ENCODE measurements around the gene LDHAL6A. TPM values are rescaled to one million over a fixed set of nuclear protein-coding genes. Genes with fewer than 3 reads are reported as not detected.
"Not testable (repeated sequence)": the region's sequence is repeated elsewhere in the genome, so short reads cannot be mapped to it uniquely, and the experiment has no call there.

Gene LDHAL6A
- 0.10 TPM for total RNA-seq

DNA sequence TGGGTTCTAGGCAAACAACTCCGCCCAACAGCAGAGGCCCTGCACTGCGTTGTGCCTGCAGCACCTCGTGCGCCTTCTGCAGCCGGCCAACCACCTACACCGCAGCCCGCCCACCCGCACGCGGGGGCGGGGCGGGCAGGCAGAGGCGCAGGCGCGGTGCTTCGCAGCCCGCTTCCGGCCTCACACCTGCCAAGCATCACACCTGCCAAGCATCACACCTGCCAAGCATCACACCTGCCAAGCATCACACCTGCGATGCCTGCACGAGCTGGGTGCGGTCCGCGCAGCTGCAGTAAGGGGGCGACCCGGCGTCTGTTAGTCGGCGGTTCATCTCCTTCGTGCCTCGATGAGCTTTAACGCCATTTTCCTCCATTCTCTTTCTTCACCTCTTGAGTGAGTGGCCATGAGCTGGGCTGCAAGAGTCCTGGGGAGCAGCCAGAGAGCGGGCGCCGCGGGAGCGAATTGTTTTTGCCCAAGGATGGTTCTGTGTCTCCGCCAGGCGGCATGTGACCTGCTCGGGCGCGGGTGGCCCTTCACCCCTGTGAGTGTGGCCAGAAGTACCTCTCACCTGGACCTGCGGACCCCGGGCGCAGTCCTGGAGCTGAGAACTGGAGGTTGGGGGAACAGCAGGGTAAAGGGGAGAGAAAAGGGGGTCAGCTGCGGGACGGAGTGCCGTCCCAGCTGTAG is at the start of gene LDHAL6A:
Gene LDHAL6A (plus strand): TSS at position 171 of the 687 bp plus-strand sequence. CDS start 825 bp downstream, outside the sequence.
- Histone ChIP-seq H3K4me1 (ENCODE audit: insufficient read depth, low read length) (no peaks in the 10 kb centered on the region), H3K9me3 (ENCODE audit: low read depth, low read length) (no peaks in the 10 kb centered on the region), H3K27me3 (ENCODE audit: insufficient read depth, low read length) (no peaks in the 10 kb centered on the region), H3K4me3 (ENCODE audit: low read length) (no peak within 1 kb of the TSS)

- not testable (repeated sequence) for H3K4me1 ChIP-seq (ENCODE audit: insufficient read depth, low read length); H3K9me3 ChIP-seq (ENCODE audit: low read depth, low read length); H3K27me3 ChIP-seq (ENCODE audit: insufficient read depth, low read length); H3K4me3 ChIP-seq (ENCODE audit: low read length)
Observed at GRCh38 chr11:18407400-18407799, 48.3 kb upstream of the LDHAL6A start.

GRCh38 chr11:18408558-18409291 is 46.9 kb upstream of the LDHAL6A start:
- Histone ChIP-seq H3K27me3 (ENCODE audit: insufficient read depth, low read length) (no peaks in the 10 kb centered on the region), H3K9me3 (ENCODE audit: low read depth, low read length) (no peaks in the 10 kb centered on the region), H3K4me1 (ENCODE audit: insufficient read depth, low read length) (no peaks in the 10 kb centered on the region), H3K4me3 (ENCODE audit: low read length) (no peak overlapping the region)

DNA sequence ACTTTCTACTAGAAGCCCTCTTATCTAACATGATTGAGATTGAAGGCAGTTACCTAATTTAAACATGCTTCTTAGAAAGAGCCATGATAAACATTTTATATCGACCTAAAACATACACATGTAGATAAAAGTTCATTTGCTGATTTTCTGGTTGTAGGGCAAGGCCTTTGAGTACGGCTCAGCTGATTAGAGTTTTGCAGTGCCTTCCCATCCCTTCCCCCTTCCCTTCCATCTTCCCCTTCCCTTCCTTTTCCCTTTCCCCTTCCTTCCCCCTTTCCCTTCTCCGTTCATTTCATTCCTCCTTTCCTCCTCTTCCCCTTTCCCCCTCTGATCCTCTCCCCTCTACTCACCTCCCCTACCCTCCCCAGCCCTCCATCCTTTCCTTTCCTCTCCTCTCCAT is 39.2 kb upstream of the LDHAL6A start:
- H3K27me3 ChIP-seq (ENCODE audit: insufficient read depth, low read length): no peaks in the 10 kb centered on the region
- H3K9me3 ChIP-seq (ENCODE audit: low read depth, low read length): no peaks in the 10 kb centered on the region
- no peak overlapping the region for H3K4me3 ChIP-seq (ENCODE audit: low read length)
- no peaks in the 10 kb centered on the region for H3K4me1 ChIP-seq (ENCODE audit: insufficient read depth, low read length)

GRCh38 chr11:18419040-18419439 is 36.6 kb upstream of the LDHAL6A start:
- Histone ChIP-seq H3K9me3 (ENCODE audit: low read depth, low read length) (no peaks in the 10 kb centered on the region), H3K4me1 (ENCODE audit: insufficient read depth, low read length) (no peaks in the 10 kb centered on the region), H3K27me3 (ENCODE audit: insufficient read depth, low read length) (no peaks in the 10 kb centered on the region)

DNA sequence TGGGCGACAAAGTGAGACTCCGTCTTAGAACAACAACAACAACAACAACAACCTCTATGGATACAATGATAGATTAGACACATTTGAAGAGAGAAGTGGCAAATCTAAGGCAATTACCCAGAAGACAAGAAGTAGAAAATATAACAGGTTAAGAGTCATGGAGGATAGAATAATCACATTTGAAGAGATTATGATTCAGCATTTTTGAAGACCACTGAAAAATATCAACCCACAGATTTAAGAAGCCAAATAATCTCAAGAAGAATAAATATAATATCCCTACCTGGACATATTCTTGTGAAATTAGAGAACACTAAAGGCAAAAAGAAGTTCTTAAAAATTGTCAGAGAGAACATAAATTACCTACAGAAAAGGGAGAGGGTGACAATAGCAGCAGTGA is 35.6 kb upstream of the LDHAL6A start:
- no peaks in the 10 kb centered on the region for H3K4me1 ChIP-seq (ENCODE audit: insufficient read depth, low read length)
- no peak overlapping the region for H3K4me3 ChIP-seq (ENCODE audit: low read length)
- no peaks in the 10 kb centered on the region for H3K9me3 ChIP-seq (ENCODE audit: low read depth, low read length)
- no peaks in the 10 kb centered on the region for H3K27me3 ChIP-seq (ENCODE audit: insufficient read depth, low read length)

More at GRCh38 chr11:18419040-18419439, 36.6 kb upstream of the LDHAL6A start:
- no peak overlapping the region for H3K4me3 ChIP-seq (ENCODE audit: low read length)

- Histone ChIP-seq H3K4me3 (ENCODE audit: low read length) (no peak overlapping the region), H3K4me1 (ENCODE audit: insufficient read depth, low read length) (no peaks in the 10 kb centered on the region), H3K27me3 (ENCODE audit: insufficient read depth, low read length) (no peaks in the 10 kb centered on the region), H3K9me3 (ENCODE audit: low read depth, low read length) (no peaks in the 10 kb centered on the region)
Observed at GRCh38 chr11:18427240-18427639, 28.4 kb upstream of the LDHAL6A start.

DNA sequence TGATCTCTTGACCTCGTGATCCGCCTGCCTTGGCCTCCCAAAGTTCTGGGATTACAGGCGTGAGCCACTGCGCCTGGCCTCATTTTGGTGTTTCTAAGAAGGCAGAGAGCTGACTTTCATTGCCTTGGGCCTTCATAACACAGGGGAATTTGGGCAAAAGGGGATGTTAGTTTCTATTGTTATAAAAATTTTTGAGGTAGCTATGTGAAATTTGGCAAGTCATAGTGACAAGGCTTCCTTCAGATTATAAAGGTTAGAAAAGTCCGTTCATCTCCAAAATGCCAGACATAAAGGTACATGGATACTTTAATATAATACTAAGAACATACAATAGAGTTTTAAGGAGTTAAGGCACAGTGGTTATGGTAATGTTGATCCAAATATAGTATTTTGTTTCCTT is 26.3 kb upstream of the LDHAL6A start:
- Histone ChIP-seq H3K9me3 (ENCODE audit: low read depth, low read length) (no peaks in the 10 kb centered on the region), H3K4me3 (ENCODE audit: low read length) (no peak overlapping the region), H3K4me1 (ENCODE audit: insufficient read depth, low read length) (no peaks in the 10 kb centered on the region), H3K27me3 (ENCODE audit: insufficient read depth, low read length) (no peaks in the 10 kb centered on the region)

- H3K4me3 ChIP-seq (ENCODE audit: low read length): no peak overlapping the region
- no peaks in the 10 kb centered on the region for H3K27me3 ChIP-seq (ENCODE audit: insufficient read depth, low read length)
- no peaks in the 10 kb centered on the region for H3K4me1 ChIP-seq (ENCODE audit: insufficient read depth, low read length)
- H3K9me3 ChIP-seq (ENCODE audit: low read depth, low read length): no peaks in the 10 kb centered on the region
Observed at GRCh38 chr11:18438691-18439090, 17.0 kb upstream of the LDHAL6A start.

- no peaks in the 10 kb centered on the region for H3K4me1 ChIP-seq (ENCODE audit: insufficient read depth, low read length)
- no peak overlapping the region for H3K4me3 ChIP-seq (ENCODE audit: low read length)
- no peaks in the 10 kb centered on the region for H3K27me3 ChIP-seq (ENCODE audit: insufficient read depth, low read length)
- H3K9me3 ChIP-seq (ENCODE audit: low read depth, low read length): no peaks in the 10 kb centered on the region
Observed at GRCh38 chr11:18449251-18449650, 6.4 kb upstream of the LDHAL6A start.

GRCh38 chr11:18452927-18453326 is 2.7 kb upstream of the LDHAL6A start:
- Histone ChIP-seq H3K27me3 (ENCODE audit: insufficient read depth, low read length) (no peaks in the 10 kb centered on the region), H3K9me3 (ENCODE audit: low read depth, low read length) (no peaks in the 10 kb centered on the region), H3K4me3 (ENCODE audit: low read length) (no peak overlapping the region)

DNA sequence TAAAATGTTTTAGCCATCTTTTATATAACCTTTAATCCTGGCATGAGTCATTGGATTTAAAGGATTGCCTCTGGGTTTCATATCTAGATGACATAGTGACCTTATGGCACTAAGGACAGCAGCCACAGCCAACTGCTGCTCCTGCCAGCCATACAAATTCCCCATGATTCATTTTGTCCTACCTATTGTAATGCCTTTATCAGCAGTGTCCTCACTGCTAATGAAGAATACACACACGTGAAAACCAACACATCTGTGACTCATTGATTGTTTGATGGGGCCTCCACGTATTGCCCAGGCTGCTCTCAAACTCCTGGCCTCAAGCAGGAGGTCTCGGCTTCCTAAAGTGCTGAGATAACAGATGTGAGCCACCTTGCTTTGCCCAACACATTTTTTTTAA is 1.8 kb downstream of the LDHAL6A start:
- H3K9me3 ChIP-seq (ENCODE audit: low read depth, low read length): no peaks in the 10 kb centered on the region
- H3K27me3 ChIP-seq (ENCODE audit: insufficient read depth, low read length): no peaks in the 10 kb centered on the region
- H3K4me3 ChIP-seq (ENCODE audit: low read length): no peak overlapping the region
- H3K4me1 ChIP-seq (ENCODE audit: insufficient read depth, low read length): no peaks in the 10 kb centered on the region

More at GRCh38 chr11:18452927-18453326, 2.7 kb upstream of the LDHAL6A start:
- H3K4me1 ChIP-seq (ENCODE audit: insufficient read depth, low read length): no peaks in the 10 kb centered on the region

DNA sequence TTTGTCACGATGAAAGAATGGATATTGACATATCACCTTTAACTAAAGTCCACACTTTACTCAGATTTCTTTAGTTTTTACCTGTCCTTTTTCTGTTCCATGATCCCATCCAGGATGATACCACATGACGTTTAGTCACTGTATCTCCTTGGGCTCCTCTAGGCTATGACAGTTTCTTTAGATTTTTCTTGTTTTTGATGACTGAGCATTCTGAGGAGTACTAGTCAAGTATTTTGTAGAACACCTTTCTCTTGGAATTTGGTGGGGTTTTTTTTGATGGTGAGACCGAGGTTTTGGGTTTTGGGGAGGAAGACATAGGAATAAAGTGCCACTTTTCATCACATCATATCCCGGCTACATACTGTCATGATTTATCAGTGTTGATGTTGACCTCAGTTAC is 4.0 kb downstream of the LDHAL6A start:
- Histone ChIP-seq H3K9me3 (ENCODE audit: low read depth, low read length) (no peaks in the 10 kb centered on the region), H3K4me1 (ENCODE audit: insufficient read depth, low read length) (no peaks in the 10 kb centered on the region), H3K27me3 (ENCODE audit: insufficient read depth, low read length) (no peaks in the 10 kb centered on the region), H3K4me3 (ENCODE audit: low read length) (no peak overlapping the region)

- H3K4me1 ChIP-seq (ENCODE audit: insufficient read depth, low read length): no peaks in the 10 kb centered on the region
- H3K9me3 ChIP-seq (ENCODE audit: low read depth, low read length): no peaks in the 10 kb centered on the region
- no peaks in the 10 kb centered on the region for H3K27me3 ChIP-seq (ENCODE audit: insufficient read depth, low read length)
- H3K4me3 ChIP-seq (ENCODE audit: low read length): no peak overlapping the region
Observed at GRCh38 chr11:18461909-18462308, 6.3 kb downstream of the LDHAL6A start.

DNA sequence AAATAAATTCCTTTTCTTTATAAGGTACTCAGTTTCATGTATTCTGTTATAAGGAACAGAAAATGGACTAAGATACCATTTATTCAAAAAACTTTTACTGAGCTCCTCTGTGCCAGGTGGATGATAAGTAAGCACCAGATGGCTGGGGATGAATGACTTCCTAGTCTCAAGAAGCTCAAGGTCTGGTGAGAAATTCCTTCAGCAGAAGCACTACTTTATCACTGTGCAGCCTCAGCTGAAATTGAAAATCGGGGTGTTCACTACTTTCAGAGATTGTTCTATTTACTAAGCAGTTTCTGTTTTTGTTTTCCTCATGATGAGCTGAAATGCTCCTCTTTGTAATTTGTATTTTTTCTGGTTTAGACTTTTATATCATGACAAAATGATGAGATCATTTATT is 7.8 kb downstream of the LDHAL6A start:
- H3K4me1 ChIP-seq (ENCODE audit: insufficient read depth, low read length): no peaks in the 10 kb centered on the region
- no peak overlapping the region for H3K4me3 ChIP-seq (ENCODE audit: low read length)
- no peaks in the 10 kb centered on the region for H3K9me3 ChIP-seq (ENCODE audit: low read depth, low read length)
- no peaks in the 10 kb centered on the region for H3K27me3 ChIP-seq (ENCODE audit: insufficient read depth, low read length)

DNA sequence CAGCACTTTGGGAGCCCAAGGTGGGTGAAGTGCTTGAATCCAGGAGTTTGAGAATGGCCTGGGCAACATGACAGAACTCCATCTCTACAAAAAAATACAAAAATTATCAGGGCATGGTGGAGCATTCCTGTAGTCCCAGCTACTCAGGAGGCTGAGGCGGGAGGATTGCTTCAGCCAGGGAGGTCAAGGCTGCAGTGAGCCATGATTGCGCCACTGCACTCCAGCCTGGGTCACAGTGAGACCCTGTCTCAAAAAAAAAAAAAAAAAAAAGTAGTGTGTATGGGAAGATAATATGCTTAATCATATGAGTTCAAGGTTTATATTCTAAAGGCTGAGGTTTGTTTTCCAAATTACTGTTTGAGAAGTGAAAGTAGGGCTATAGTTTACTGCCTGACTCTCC is 10.7 kb downstream of the LDHAL6A start:
- H3K27me3 ChIP-seq (ENCODE audit: insufficient read depth, low read length): no peaks in the 10 kb centered on the region
- H3K4me3 ChIP-seq (ENCODE audit: low read length): no peak overlapping the region
- no peaks in the 10 kb centered on the region for H3K4me1 ChIP-seq (ENCODE audit: insufficient read depth, low read length)
- no peaks in the 10 kb centered on the region for H3K9me3 ChIP-seq (ENCODE audit: low read depth, low read length)

All from mononuclear cell (primary cell).